Right lobe of liver (tissue), 4 donors: Measurements from ENCODE around the gene TMEM225B.

Experiments
- POLR2A ChIP-seq: fragments of 450-650 bp; IDR thresholded peaks from one replicate; pipeline ENCODE4 v1.6.1; 2017; ENCODE audit warnings: antibody characterized with exemption, mild to moderate bottlenecking
- TF ChIP-seq, protein P1 (sequence below), 4 donors: fragments of 200-600 bp in 3 of 4; fragments of 450-650 bp in 1 of 4; IDR thresholded peaks; one replicate each; pipeline versions ENCODE4 v1.5.1 to v1.8.0; 2016 to 2022; ENCODE audit warnings: antibody characterized with exemption in 4 of 4, mild to moderate bottlenecking in 2 of 4
- donor health status: DM: no; HTN: no; CAD: no.
- donor health status: DM: no; HTN: no; CAD: no.
- donor health status: DM: no; HTN: yes; CAD: no.

DNA sequence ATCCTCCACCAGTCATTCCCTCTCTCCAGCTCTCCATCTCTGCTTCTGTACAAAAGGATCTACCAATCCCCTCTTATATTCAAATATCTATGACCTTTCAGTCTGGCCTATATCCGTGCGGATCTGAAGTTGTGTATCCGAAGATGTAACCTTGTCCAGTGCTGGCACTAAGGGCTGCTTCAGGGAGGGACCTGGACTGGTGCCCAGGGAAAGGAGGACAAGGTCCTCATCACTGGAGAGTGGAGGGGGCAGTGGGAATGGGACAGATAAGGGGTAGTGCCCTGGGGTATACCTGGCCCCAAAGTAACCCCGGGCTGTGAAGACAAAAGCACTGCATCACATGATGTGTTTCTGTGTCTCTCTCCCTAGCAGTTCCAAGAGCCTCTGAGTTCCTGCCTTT, 1.8 kb downstream of the TMEM225B start:
- TF ChIP-seq, protein P1, sequence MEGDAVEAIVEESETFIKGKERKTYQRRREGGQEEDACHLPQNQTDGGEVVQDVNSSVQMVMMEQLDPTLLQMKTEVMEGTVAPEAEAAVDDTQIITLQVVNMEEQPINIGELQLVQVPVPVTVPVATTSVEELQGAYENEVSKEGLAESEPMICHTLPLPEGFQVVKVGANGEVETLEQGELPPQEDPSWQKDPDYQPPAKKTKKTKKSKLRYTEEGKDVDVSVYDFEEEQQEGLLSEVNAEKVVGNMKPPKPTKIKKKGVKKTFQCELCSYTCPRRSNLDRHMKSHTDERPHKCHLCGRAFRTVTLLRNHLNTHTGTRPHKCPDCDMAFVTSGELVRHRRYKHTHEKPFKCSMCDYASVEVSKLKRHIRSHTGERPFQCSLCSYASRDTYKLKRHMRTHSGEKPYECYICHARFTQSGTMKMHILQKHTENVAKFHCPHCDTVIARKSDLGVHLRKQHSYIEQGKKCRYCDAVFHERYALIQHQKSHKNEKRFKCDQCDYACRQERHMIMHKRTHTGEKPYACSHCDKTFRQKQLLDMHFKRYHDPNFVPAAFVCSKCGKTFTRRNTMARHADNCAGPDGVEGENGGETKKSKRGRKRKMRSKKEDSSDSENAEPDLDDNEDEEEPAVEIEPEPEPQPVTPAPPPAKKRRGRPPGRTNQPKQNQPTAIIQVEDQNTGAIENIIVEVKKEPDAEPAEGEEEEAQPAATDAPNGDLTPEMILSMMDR (IDR thresholded peaks at IDR 0.05): no peak
- no peak for TF ChIP-seq POLR2A
